Measurements from ENCODE around the gene PLPPR5.
A peak's percentile ranks its signal among the peaks of the same experiment; 100 is the strongest.
"Not testable (repeated sequence)": the region's sequence is repeated elsewhere in the genome, so short reads cannot be mapped to it uniquely, and the experiment has no call there.

The PLPPR5 gene

DNA sequence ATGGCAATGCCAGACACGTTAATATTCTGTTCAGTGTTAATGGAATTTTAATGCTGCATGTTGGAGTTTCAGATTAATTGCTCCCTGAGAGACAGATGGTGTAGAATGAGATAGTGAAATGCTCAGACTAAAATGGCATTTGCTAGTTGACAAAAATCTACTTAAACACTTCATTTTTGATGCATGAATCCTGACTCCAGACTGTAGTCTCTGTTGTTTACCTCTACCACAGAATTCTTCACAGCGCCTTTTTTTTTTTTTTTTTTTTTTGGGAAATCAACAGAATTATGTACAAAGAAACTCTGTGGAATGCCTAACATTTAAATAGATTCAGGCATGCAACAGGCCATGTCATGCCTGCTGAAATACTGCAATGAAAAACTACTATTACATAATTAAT lies 111.3 kb downstream of the PLPPR5 start:
- DNase-seq (ENCODE audit: low read depth), result no peak
- TF ChIP-seq CTCF (IDR thresholded peaks at IDR 0.05; ENCODE audit: insufficient read depth, low read depth, low read length, missing control alignments), result no peak
- H3K4me3 ChIP-seq (ENCODE audit: low read length), result no peak overlapping the region

DNA sequence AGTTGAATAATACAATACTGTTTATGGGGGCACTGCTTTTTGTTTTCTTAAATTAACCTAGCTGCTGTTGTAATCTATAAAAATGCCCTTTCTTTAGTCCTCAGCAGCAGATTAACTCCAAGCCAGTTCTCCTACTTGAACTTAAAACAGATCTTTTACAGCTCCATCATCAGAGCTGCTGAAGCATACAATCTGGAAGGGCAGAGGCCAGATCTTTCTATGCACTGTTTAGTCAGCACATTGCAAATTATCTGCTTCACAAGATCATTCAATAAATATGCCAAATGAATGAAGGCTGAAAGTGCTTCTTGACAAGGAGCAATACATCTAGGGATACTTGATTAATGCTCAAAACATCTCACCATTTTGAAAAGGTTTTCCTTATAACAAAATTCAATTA lies 115.8 kb downstream of the PLPPR5 start:
- no peak for DNase-seq (ENCODE audit: low read depth)
- no peak overlapping the region for H3K4me3 ChIP-seq (ENCODE audit: low read length)
- TF ChIP-seq CTCF (IDR thresholded peaks at IDR 0.05; ENCODE audit: insufficient read depth, low read depth, low read length, missing control alignments), result no peak

GRCh38 chr1:98887507-98887906 lies 117.2 kb downstream of the PLPPR5 start:
- DNase-seq (ENCODE audit: low read depth), result no peak
- no peak overlapping the region for H3K4me3 ChIP-seq (ENCODE audit: low read length)
- no peak for TF ChIP-seq CTCF (IDR thresholded peaks at IDR 0.05; ENCODE audit: insufficient read depth, low read depth, low read length, missing control alignments)

DNA sequence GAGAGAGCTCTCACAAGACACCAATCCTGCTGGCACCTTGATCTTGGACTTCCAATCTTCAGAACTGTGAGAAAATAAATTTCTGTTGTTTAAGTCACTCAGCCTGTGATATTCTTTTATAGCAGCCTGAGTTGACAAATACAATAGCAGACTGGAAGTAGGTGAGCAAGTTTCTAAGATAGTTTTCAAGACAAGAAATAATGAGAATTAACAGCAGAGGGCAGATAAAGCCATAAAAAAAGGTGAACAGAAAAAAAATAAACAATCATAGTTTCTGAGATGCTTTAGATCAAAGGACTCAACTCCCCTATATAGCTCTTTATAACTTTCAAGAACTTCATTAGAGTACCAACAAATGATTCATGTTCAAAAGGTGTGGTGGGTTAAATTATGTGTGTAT lies 119.8 kb downstream of the PLPPR5 start:
- no peak for TF ChIP-seq CTCF (IDR thresholded peaks at IDR 0.05; ENCODE audit: insufficient read depth, low read depth, low read length, missing control alignments)
- no peak overlapping the region for H3K4me3 ChIP-seq (ENCODE audit: low read length)
- DNase-seq (ENCODE audit: low read depth), result peak; percentile 9

DNA sequence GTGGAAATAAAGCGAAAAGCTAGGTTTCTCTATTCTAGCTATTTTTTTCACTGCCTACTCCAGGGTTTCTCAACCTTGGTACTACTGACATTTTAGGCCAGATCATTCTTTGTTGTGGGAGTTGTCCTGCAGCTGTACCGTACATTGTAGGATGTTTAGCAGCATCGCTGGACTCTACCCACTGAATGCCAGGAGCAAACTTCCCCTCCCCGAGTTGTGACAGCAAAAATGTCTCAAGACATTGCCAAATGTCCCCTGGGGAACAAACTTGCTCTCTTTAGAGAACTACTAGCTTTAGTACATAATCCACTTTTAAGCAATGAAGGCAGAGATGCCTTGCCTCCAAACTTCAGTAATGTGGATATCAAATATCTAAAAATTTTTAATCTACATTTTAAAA lies 122.8 kb downstream of the PLPPR5 start:
- no peak for DNase-seq (ENCODE audit: low read depth)

DNA sequence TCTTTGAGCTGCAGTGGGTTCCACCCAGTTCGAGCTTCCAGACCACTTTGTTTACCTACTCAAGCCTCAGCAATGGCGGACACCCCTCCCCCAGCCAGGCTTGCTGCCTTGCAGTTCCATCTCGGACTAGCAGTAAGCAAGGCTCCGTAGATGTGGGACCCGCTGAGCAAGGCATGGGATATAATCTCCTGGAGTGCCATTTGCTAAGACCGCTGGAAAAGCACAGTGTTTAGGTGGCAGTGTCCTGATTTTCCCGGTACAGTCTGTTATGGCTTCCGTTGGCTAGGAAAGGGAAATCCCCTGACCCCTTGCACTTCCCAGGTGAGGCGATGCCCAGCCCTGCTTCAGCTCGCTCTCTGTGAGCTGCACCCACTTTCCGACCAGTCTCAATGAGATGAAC lies 123.4 kb downstream of the PLPPR5 start:
- H3K4me3 ChIP-seq (ENCODE audit: low read length); DNase-seq (ENCODE audit: low read depth): not testable (repeated sequence)

More for the DNA sequence above, 122.8 kb downstream of the PLPPR5 start:
- TF ChIP-seq CTCF (IDR thresholded peaks at IDR 0.05; ENCODE audit: insufficient read depth, low read depth, low read length, missing control alignments), result no peak
- no peak overlapping the region for H3K4me3 ChIP-seq (ENCODE audit: low read length)

- no peak for DNase-seq (ENCODE audit: low read depth)
- no peak overlapping the region for H3K4me3 ChIP-seq (ENCODE audit: low read length)
- TF ChIP-seq CTCF (IDR thresholded peaks at IDR 0.05; ENCODE audit: insufficient read depth, low read depth, low read length, missing control alignments), result no peak
Measured at GRCh38 chr1:98874828-98875227, 129.8 kb downstream of the PLPPR5 start.
